Activated CD4-positive, alpha-beta T cell treated with anti-CD3 and anti-CD28 coated beads, Interleukin-2, amount 10 ng/mL, durations not matched to agents 24 days and 14 days (primary cell): ENCODE results near the gene ELAVL1. TPM values are rescaled to one million over a fixed set of nuclear protein-coding genes. Genes with fewer than 3 reads are reported as not detected.

ENCODE experiments used
- DNase-seq: peaks from one replicate; pipeline ENCODE4 v3.0.0; 2022
- H3K27ac Mint-ChIP-seq: one replicate; pipeline ENCODE4 v1.8.0; 2022; ENCODE audit warnings: mild to moderate bottlenecking, mixed read lengths
- H3K27me3 Mint-ChIP-seq: one replicate; pipeline ENCODE4 v1.8.0; 2022; ENCODE audit warnings: mixed read lengths
- H3K36me3 Mint-ChIP-seq: one replicate; pipeline ENCODE4 v1.8.0; 2022; ENCODE audit warnings: low read depth, mild to moderate bottlenecking, mixed read lengths
- H3K4me1 Mint-ChIP-seq: one replicate; pipeline ENCODE4 v1.8.0; 2021; ENCODE audit warnings: mixed read lengths
- H3K4me3 Mint-ChIP-seq: one replicate; pipeline ENCODE4 v1.8.0; 2022; ENCODE audit warnings: mild to moderate bottlenecking, moderate library complexity, mixed read lengths
- H3K9me3 Mint-ChIP-seq: one replicate; pipeline ENCODE4 v1.8.0; 2021; ENCODE audit warnings: mixed read lengths
- intact Hi-C: fragments of 100-400 bp; cut with micrococcal nuclease; formaldehyde crosslinking; loops from one replicate; pipeline ENCODE4 v1.15.1; 2023
- total RNA-seq: library from RNA; stranded (reverse); gene quantifications from 2 replicates; pipeline ENCODE4 v1.2.3, GENCODE V29; 2022

ELAVL1 gene
- total RNA-seq, 1 donor from 2014 or later, result 191 TPM

DNA sequence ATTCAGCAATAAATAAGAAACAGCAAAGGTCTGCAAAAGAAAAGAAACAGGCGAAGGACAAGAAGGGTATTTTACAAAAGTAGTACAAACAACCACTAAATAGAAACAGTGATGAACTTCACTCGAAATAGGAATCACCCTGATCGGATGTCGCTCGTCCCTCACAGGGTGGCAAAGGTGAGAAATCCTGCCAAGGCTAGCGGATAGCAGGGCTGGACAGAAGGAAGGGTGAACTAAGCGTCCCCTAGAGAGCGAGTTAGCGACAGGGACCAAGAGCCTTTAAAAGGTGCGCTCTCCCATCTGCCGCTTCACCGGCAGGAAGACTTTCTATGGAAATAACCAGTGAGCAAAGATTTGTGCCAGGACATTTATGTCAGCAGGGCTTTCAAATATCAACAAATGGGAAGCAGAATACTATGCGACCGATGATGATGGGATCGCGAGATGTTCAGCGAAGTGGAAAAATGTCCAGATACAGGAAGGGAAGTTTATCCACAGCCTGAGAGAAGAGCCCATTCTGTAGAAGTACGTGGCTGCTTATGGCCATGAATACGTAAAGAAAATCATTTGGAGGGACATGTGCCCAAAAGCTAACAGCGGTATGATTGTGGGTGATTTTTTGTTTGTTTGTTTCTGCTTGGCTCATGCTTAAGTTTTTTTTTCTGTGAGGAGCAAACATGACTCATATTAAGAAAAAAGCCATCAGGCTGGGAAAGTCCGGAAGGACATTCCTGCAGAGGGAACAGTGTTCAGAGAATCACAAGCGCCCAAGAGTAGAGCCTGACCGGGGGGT lies 18.9 kb downstream of the ELAVL1 start:
- intact Hi-C loops, result no loop called here
- Mint-ChIP-seq H3K27ac (no peak overlapping the region), H3K27me3 (no peaks in the 10 kb centered on the region), H3K9me3 (no peaks in the 10 kb centered on the region), H3K36me3 (peaks cover 46% of the 10 kb centered on the region), H3K4me3 (no peak overlapping the region), H3K4me1 (peaks cover 8% of the 10 kb centered on the region)
- DNase-seq, result no peak

DNA sequence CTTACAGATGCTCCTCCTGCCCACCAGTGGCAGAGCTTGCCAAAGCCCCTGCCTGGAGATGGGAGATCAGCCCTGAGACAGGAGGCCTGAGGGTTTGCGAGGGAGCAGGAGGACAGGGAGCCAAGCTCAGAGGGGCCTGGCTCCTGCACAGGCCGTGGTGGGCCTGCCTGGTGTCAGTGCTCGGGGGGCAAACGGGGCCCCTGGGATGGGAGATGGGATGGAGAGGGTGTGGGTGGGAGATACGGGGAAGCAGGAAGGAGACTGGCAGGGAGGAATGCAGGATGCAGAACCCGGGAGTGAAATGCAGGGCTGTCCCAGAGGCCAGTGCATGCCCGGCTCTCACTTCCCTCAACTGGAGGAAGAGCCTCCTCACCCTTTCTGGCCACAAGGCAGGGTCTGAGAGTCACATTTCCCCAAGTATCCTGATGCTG lies 19.9 kb downstream of the ELAVL1 start:
- DNase-seq, result no peak
- Mint-ChIP-seq H3K27me3 (no peaks in the 10 kb centered on the region), H3K27ac (no peak overlapping the region), H3K9me3 (no peaks in the 10 kb centered on the region), H3K4me3 (no peak overlapping the region), H3K36me3 (peaks cover 44% of the 10 kb centered on the region), H3K4me1 (peaks cover 8% of the 10 kb centered on the region)
- intact Hi-C loops, result no loop called here

DNA sequence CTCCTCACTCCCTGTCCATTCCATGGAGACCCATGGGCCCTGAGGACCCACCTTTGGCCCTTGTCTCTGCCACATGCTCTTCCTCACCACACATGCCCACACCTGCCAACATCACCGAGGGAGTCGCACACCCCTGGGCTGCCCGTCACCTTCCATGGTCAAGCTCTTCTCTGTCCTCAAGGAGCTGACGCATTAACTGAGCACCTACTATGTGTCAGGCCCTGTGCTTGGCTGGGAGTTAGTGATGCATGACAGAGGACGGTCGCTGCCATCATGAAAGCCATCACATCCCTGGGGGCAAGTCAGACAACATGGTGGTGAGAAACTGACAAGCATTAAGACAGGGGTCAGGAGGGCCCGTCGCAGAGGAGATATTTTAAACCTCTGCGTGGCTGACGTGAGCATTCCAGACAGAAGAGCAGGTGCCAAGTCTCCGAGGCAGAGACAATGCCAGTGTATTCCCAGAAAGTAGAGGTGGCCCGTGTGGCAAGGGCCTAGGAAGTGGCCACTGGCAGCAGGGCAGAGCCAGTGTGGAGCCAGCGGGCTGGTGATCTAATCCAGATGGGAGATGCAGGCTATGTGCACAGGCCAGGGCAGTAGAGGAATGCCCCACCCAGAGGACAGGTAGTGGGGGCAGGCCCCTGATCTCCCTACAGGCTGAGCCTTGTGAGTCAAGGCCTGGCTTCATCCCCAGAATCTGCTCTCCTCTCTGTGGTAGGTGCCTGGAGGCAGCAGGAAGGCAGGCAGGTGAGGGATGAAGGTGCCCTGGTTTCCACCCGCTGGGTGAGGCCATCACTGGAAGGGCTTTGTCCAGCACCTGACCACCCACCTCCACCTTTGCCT lies 21.2 kb downstream of the ELAVL1 start:
- Mint-ChIP-seq H3K27me3 (no peaks in the 10 kb centered on the region), H3K27ac (no peak overlapping the region), H3K36me3 (peaks cover 41% of the 10 kb centered on the region), H3K4me3 (no peak overlapping the region), H3K9me3 (no peaks in the 10 kb centered on the region), H3K4me1 (peaks cover 8% of the 10 kb centered on the region)
- DNase-seq, result no peak
- intact Hi-C loops, result no loop called here

DNA sequence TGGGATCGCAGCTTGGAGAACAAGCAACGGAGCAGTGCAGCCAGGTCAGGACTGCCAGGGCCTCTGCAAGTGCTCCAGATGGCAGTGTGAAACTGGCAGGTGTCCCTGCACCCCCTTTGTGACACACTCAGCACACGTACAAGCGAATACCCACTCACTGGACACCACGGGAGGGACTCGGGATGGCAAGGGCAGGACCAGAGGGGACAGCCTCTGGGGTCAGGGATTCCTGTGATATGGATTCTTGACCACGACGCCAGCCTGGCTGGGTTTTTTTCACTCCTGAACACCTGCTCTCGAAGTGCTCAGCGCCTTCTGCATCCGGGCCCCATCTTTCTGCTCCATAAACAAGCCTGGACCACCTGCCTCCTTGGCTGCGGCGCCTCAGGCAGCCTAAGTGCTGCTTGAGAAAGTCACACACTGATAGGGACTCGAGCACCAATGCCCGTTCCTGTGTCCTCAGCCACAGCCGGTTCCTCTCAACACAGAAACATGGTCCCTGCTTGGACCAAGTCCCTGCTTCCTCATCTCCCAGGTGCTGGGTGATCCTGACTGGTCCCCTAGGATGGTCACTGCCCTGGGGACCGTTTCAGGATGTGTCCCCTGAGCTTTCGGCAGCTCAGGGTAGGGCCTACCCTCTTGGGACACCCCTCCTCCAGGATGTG lies 22.0 kb downstream of the ELAVL1 start:
- no peak overlapping the region for H3K4me3 Mint-ChIP-seq
- peaks cover 8% of the 10 kb centered on the region for H3K4me1 Mint-ChIP-seq
- no peaks in the 10 kb centered on the region for H3K9me3 Mint-ChIP-seq
- H3K27me3 Mint-ChIP-seq, result no peaks in the 10 kb centered on the region
- no peak for DNase-seq
- intact Hi-C loops, result no loop called here
- H3K36me3 Mint-ChIP-seq, result peaks cover 39% of the 10 kb centered on the region
- no peak overlapping the region for H3K27ac Mint-ChIP-seq

DNA sequence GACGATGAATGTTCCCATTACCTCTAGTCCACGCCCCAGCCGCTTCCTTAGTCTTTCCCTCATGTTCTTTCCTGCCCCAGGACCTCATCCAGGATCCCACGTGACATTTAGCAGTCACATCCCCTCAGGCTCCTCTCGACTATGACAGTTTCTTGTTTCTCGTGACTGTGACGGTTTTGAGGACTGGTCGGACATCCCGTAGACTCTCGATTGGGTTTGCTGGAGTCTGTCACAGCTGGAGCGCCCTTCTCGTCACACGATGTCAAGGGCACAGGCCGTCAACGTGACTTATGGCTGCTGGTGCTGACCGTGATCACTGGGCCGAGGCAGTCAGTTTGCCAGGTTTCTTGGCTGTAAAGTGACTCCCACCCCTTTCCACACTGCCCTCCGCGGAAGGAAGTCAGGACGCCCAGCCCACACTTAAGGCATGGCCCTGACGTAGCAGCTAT lies 22.8 kb downstream of the ELAVL1 start:
- Mint-ChIP-seq H3K4me1 (peaks cover 6% of the 10 kb centered on the region), H3K27ac (no peak overlapping the region), H3K36me3 (peaks cover 32% of the 10 kb centered on the region), H3K4me3 (no peak overlapping the region), H3K9me3 (no peaks in the 10 kb centered on the region), H3K27me3 (no peaks in the 10 kb centered on the region)
- intact Hi-C loops, result no loop called here
- no peak for DNase-seq

DNA sequence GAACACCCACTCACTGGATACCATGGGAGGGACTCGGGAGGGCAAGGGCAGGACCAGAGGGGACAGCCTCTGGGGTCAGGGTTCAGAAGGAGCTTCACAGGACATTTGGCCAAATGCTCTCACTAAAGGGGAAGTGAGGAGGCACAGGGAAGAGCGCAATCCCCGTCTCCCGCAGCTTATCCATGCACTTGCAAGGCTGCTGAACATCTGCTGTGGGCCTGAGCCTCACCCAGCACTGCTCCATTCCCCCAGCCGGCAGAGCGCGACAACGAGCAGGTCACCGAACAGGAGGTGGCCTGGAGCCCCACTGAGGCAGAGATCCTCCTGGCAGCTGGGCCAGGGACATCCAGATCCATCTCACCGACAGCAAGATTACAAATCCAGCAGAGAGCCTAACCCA lies 23.3 kb downstream of the ELAVL1 start:
- Mint-ChIP-seq H3K4me1 (peaks cover 3% of the 10 kb centered on the region), H3K27ac (no peak overlapping the region), H3K4me3 (no peak overlapping the region), H3K9me3 (no peaks in the 10 kb centered on the region), H3K36me3 (peaks cover 30% of the 10 kb centered on the region), H3K27me3 (no peaks in the 10 kb centered on the region)
- no peak for DNase-seq
- intact Hi-C loops, result no loop called here

DNA sequence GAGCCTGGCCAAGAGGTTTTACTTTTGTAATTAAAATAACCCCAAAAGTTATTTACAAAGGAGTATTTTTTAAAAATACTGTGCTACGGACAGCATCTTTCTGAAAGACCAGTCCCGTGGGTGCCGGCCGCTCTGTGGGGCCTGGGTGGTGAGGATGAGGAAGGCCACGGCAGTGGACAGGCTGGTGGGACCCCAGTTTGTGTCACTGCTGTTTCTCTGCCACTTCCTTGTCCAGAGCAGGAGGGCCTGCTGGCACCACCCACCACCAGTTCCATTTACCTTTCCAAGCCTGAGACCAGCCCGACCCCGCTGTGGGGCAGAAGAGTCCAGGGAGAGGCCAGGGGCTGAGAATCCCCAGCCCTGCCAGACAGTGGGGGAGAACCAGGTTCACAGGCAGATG lies 23.8 kb downstream of the ELAVL1 start:
- Mint-ChIP-seq H3K4me1 (peaks cover 3% of the 10 kb centered on the region), H3K27ac (no peak overlapping the region), H3K27me3 (no peaks in the 10 kb centered on the region), H3K4me3 (no peak overlapping the region), H3K36me3 (peaks cover 30% of the 10 kb centered on the region), H3K9me3 (no peaks in the 10 kb centered on the region)
- intact Hi-C loops, result no loop called here
- DNase-seq, result no peak

DNA sequence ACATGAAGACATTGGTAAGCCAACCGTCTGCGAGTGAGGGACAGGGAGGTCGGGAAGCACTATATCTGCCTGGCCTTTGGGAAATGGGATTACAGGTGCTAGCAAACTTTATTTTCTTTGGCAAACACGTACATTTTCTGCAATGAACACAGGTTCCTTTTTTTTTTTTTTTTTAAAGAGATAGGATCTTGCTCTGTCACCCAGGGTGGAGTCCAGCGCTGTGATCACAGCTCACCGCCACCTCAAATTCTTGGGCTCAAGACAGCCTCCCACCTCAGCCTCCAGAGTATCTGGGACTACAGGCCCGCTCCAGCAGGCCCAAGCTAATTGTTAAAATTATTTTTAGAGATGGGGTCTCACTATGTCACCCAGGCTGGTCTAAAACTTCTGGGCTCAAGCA lies 24.2 kb downstream of the ELAVL1 start:
- intact Hi-C loops, result no loop called here
- no peaks in the 10 kb centered on the region for H3K9me3 Mint-ChIP-seq
- DNase-seq, result no peak
- H3K4me1 Mint-ChIP-seq, result peaks cover 2% of the 10 kb centered on the region
- H3K27ac Mint-ChIP-seq, result no peak overlapping the region
- H3K27me3 Mint-ChIP-seq, result no peaks in the 10 kb centered on the region
- peaks cover 26% of the 10 kb centered on the region for H3K36me3 Mint-ChIP-seq
- H3K4me3 Mint-ChIP-seq, result no peak overlapping the region

DNA sequence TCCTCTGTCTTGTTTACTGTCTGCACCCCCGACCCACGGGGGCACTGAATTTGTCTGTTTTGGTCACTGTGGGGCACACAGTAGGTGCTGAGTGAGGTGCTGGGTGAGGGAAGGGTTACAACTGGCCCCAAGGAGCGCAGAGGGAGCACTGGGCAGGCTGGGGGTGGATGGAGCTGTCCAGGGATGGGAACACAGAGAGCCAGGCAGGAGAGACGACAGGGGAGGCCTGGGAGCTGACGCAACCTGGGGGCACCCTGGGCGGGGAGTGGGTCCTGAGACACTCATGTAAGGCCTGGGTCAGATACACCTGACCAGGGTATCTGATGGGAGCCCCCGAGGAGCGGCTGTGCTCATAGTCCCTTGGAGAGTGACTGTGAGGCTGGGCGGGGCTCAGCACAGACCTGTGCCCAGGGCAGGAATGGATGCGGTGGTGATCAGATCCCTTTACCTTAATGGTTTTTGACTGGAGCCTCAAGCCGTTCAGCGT lies 24.8 kb downstream of the ELAVL1 start:
- intact Hi-C loops, result no loop called here
- DNase-seq, result no peak
- Mint-ChIP-seq H3K9me3 (no peaks in the 10 kb centered on the region), H3K27ac (no peak overlapping the region), H3K4me3 (no peak overlapping the region), H3K36me3 (peaks cover 24% of the 10 kb centered on the region), H3K4me1 (no peaks in the 10 kb centered on the region), H3K27me3 (no peaks in the 10 kb centered on the region)

DNA sequence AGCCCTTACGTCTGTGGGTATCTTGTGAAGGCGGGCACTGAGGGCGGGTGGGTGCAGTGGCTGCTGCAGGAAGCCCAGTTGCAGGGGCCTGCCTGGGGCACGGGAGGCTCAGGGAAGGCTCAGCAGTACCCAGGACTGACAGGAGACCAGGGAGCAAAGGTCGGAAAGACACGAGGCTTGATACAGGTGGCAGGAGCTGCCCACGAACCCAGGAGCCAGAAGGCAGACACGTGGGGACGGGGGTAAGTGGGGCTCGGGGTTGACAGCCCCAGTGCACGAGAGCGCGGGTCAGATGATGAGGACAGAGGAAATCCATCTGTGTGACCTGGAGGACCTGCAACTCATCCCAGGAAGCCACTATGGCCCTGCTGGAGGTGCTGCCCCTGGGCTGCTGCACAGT lies 25.3 kb downstream of the ELAVL1 start:
- intact Hi-C loops, result no loop called here
- H3K4me1 Mint-ChIP-seq, result no peaks in the 10 kb centered on the region
- H3K9me3 Mint-ChIP-seq, result no peaks in the 10 kb centered on the region
- no peaks in the 10 kb centered on the region for H3K27me3 Mint-ChIP-seq
- H3K36me3 Mint-ChIP-seq, result peaks cover 23% of the 10 kb centered on the region
- H3K27ac Mint-ChIP-seq, result peak overlapping the region; percentile 37
- DNase-seq, result no peak
- no peak overlapping the region for H3K4me3 Mint-ChIP-seq

DNA sequence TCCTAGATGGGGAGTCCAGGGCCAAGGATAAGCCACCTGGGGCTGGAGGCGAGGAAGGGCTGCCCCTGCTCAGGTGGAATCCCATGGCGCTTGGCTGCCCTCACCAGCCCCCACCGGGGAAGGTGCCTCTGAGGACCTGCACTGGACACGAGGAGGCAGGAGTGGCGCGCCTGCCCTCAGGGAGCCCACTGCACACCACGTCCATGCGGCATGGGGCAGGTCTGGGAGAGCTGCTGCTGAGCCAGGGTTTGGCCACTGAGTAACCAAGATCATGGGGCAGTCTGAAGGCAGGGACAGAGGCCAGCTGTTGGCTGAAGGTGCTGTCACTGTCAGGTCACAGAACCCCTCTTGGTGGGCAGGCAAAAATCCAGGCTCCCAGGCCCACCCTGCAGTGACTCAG lies 25.9 kb downstream of the ELAVL1 start:
- no peak for DNase-seq
- Mint-ChIP-seq H3K36me3 (peaks cover 23% of the 10 kb centered on the region), H3K27me3 (no peaks in the 10 kb centered on the region), H3K27ac (no peak overlapping the region), H3K9me3 (no peaks in the 10 kb centered on the region), H3K4me3 (no peak overlapping the region), H3K4me1 (no peaks in the 10 kb centered on the region)
- intact Hi-C loops, result no loop called here

DNA sequence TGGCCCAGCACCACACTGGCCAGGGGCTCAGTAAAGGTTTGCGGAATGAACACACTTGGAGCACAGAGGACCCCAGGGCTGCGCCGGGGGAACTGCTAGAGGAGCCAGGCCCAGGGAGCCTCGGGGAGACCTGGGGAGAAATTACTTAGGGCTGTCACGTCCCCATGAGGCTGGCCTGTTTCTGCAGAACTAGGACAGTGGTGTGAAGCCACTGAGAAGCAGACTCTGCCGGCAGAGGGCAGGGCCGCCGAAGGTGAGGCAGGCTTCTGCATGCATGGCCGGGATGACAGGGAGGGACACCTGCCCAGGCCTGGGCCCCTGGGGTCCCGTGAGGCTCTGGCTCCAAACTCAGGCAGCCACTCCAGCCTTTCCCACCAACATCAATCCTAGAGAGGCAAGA lies 26.4 kb downstream of the ELAVL1 start:
- no peaks in the 10 kb centered on the region for H3K4me1 Mint-ChIP-seq
- H3K27ac Mint-ChIP-seq, result no peak overlapping the region
- H3K27me3 Mint-ChIP-seq, result no peaks in the 10 kb centered on the region
- no peaks in the 10 kb centered on the region for H3K9me3 Mint-ChIP-seq
- intact Hi-C loops, result no loop called here
- DNase-seq, result no peak
- peaks cover 23% of the 10 kb centered on the region for H3K36me3 Mint-ChIP-seq
- no peak overlapping the region for H3K4me3 Mint-ChIP-seq

DNA sequence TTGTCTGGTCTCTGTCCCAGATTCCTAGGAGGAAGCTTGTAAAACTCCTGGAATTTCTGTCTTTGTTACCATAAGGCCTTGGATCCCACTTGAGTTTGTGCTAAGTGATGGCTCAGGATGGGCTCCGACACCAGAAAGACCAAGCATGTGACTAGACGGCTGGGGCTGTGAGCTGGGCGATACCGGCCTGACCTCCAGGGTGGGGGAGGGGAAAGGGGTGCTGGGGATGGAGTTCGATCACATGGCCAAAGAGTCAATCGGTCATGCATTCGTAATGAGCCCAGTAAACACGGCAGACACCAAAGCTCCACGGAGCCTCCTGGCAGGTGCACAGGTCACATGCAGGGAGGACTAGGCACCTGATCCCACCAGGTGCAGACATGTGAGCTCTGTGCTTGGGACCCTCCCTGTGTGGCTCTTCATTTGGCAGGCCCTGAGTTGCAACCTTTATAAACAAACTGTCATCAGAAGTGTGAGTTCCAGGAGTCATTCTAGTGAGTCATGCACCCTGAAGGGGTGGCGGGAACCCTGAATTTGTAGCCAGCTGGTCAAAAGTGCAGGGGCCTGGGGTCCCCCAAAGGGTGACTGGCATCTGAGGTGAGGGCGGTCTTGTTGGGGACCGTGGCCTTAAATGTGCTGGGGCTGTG lies 27.1 kb downstream of the ELAVL1 start:
- Mint-ChIP-seq H3K9me3 (no peaks in the 10 kb centered on the region), H3K4me3 (no peak overlapping the region), H3K27me3 (no peaks in the 10 kb centered on the region), H3K36me3 (peaks cover 26% of the 10 kb centered on the region), H3K27ac (no peak overlapping the region), H3K4me1 (no peaks in the 10 kb centered on the region)
- no peak for DNase-seq
- intact Hi-C loops, result no loop called here
